AG04449 (cell line): ENCODE measurements around the gene KCNN3.

Experiments used
- CTCF ChIA-PET: fragments of 350-600 bp; formaldehyde crosslinking; extraction: SDS; loops from one replicate; lab custom pipeline; 2021; ENCODE audit warnings: antibody characterized with exemption; lab: Yijun Ruan, JAX
- POLR2A ChIA-PET: fragments of 400-600, 350-600 bp; formaldehyde crosslinking; extraction: SDS; loops from one replicate; lab custom pipeline; 2020; ENCODE audit warnings: antibody characterized with exemption, inconsistent platforms; lab: Yijun Ruan, JAX
- DNase-seq: peaks from one replicate; pipeline ENCODE4 v3.0.0-alpha.2; 2010; ENCODE audit warnings: low read depth, low spot score
- H3K4me3 ChIP-seq: 2 replicates; pipeline ENCODE4 v1.5.1; 2011; ENCODE audit warnings: low read depth, mild to moderate bottlenecking, control low read depth, low read length
- TF ChIP-seq, protein P1 (sequence below): IDR thresholded peaks from one replicate; pipeline ENCODE4 v1.5.1; 2011; ENCODE audit warnings: mild to moderate bottlenecking, moderate library complexity, low read length, control low read depth, inconsistent platforms; ENCODE audit not compliant: insufficient read depth; ENCODE audit errors: missing control alignments

The KCNN3 gene

DNA sequence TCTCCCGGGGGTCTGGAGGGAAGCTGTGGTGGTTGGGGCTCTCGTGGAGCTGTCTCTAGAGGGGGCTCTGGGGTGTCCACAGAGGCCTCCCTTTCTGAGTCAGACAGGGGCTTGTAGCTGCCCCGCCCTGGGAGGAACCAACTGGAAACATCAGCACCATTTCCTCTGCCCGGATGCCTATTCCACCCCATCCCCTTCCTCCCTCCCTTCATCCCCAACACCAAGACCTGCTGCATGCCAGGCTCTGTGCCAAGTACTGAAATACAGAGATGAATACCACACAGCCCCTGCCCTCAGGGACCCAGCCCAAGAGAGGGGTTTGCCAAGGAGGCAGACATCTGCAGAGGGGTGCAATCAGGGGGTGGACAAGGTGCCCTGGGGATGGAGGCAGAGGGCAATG, 136.5 kb downstream of the KCNN3 start:
- TF ChIP-seq, protein P1, sequence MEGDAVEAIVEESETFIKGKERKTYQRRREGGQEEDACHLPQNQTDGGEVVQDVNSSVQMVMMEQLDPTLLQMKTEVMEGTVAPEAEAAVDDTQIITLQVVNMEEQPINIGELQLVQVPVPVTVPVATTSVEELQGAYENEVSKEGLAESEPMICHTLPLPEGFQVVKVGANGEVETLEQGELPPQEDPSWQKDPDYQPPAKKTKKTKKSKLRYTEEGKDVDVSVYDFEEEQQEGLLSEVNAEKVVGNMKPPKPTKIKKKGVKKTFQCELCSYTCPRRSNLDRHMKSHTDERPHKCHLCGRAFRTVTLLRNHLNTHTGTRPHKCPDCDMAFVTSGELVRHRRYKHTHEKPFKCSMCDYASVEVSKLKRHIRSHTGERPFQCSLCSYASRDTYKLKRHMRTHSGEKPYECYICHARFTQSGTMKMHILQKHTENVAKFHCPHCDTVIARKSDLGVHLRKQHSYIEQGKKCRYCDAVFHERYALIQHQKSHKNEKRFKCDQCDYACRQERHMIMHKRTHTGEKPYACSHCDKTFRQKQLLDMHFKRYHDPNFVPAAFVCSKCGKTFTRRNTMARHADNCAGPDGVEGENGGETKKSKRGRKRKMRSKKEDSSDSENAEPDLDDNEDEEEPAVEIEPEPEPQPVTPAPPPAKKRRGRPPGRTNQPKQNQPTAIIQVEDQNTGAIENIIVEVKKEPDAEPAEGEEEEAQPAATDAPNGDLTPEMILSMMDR: no peak
- POLR2A ChIA-PET: no interaction called here
- no peak for DNase-seq
- H3K4me3 ChIP-seq: no peak overlapping the region
- CTCF ChIA-PET: interaction anchor here (0.7 kb wide), 1 partner anchor 10 kb away, joined by 3 read pairs; no protein-coding TSS in a partner anchor

DNA sequence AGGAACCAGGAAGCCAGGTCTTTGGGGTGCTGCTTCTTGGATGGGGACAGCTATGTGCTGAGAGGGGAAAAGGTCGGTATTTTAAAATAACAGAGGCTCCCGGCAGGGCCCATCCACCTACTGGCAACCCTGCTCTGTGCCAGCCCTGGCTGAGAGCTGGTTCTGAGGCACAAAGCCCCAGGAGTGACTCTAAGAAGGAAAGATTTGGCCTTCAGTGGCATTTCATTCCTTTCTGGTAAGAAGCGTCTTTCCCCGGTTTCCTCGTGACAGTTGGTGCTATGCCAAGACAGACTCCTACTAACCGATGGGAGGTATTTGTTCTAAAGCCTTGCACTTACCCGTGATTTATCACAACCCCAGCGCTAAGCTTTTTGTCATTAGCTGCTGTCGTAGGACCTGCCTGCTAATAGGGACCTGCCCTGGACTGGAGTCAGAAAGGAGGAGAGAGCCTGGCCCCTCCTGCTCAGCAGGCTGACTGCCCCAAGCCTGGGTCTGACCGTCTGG, 139.0 kb downstream of the KCNN3 start:
- CTCF ChIA-PET: interaction anchor here (1.6 kb wide), 1 partner anchor 171 kb away, joined by 5 read pairs; no protein-coding TSS in a partner anchor
- no peak overlapping the region for H3K4me3 ChIP-seq
- TF ChIP-seq, protein P1: no peak
- no peak for DNase-seq
- POLR2A ChIA-PET: no interaction called here

DNA sequence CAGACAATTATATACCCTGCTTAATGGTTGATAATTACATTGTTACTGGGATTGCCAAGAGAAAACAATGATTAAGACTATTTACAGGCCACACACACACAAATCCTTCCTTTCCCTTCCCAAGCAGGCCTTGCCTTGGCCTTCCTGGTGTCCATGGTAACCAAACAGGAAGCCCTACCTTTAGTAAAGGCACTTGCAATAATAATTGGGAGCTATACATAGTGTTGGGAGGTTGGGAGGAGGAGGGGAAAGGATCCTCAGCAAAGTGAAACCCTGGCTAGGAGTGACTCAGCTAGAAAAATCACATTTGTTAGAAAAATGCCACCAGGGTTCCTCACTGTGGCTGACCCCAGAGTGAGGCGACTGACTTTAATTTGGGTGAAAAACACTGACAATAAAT, 139.8 kb downstream of the KCNN3 start:
- TF ChIP-seq, protein P1: no peak
- ChIA-PET POLR2A (interaction anchor here (0.6 kb wide), 1 partner anchor 19 kb away, joined by 3 read pairs; no protein-coding TSS in a partner anchor), CTCF (interaction anchor here (0.7 to 1.8 kb wide), 4 partner anchors 10 to 170 kb away, joined by 3 to 6 read pairs (median 4); no protein-coding TSS in a partner anchor)
- DNase-seq: no peak
- no peak overlapping the region for H3K4me3 ChIP-seq

DNA sequence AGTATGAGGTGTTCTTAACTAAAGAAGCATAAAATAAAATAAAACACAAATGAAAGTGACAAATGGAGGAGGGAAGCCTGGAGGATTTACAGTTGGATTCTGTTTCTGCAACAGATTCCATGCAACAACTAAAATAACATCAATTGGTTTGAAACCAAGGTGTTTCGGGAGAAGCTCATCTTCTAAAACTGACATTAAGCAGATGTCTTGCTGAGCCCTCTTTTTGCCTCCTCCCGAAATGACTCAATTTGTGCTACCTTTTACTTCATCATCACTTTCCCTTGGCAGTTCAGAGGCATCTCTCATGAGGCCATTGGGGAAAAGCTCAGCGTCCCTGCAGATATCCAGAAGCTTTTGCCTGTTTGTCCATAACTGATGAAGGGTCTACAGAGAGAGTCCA, 140.5 kb downstream of the KCNN3 start:
- DNase-seq: no peak
- ChIA-PET CTCF (interaction anchor here (0.7 to 1.8 kb wide), 4 partner anchors 9 to 170 kb away, joined by 3 to 6 read pairs (median 4); no protein-coding TSS in a partner anchor), POLR2A (no interaction called here)
- TF ChIP-seq, protein P1: no peak
- no peak overlapping the region for H3K4me3 ChIP-seq

DNA sequence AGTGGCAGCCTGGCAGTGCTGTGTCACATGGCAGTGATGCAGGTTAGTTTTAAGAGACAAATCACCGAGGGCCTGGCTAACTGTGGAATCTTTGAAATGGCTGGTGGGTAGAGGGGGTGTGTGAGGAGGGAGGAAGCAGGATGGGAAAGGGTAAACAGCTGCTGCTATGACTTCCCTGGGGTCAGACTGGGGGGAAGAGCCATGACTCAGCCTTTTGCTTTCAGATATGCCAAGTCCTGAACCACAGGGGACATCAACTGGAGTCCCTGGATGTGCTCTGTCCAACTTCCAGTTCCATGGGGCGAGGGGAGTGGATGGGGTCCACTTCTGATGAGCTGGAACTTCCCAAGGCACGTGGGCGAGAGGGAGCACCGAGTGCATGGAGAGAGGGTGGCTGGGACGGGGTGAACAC, 141.0 kb downstream of the KCNN3 start:
- TF ChIP-seq, protein P1: no peak
- no peak for DNase-seq
- ChIA-PET POLR2A (no interaction called here), CTCF (interaction anchor here (1.8 kb wide), 1 partner anchor 60 kb away, joined by 6 read pairs; no protein-coding TSS in a partner anchor)
- H3K4me3 ChIP-seq: no peak overlapping the region

DNA sequence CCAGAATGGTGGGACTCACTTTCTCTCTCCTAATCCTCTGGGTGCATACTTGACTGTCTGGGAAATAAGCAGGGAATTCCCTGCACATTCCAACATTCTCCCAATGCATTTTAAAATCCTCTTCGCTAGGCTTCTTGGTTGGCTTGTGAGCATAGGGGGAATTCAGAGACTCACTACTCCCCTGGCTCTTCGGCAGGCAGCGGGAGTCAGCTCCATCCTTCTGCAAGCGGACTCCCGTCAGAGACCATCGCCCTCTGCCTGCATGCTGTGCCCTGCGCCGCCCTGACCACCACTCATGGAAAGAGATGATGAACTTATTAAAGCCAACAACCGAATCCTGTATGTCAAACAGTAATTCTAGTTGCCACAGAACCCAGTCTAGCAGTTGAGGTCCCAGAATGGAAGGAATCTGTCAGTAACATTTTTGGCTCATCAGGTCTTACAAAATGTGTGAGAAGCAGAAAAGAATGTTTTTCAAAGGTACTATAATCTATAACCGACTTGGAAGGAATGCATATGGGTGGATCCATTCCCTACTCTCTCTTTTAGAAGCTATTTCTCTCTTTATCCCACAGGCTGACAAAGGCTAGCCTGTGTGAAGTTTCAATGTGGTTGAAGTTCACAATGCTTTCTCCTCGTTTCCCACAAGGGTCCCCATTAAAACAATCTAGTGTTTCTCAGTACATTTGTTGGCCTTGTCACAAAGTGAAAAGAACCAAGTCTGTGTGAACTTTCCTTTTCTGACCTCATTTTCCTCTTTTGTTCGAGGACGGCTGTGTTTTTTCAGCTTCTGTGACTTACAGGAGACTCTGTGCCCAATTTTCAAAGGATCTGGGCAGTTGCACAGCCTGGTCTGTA, 143.0 kb downstream of the KCNN3 start:
- POLR2A ChIA-PET: no interaction called here
- DNase-seq: no peak
- CTCF ChIA-PET: interaction anchor here (0.7 kb wide), 1 partner anchor 49 kb away, joined by 3 read pairs; no protein-coding TSS in a partner anchor
- TF ChIP-seq, protein P1: no peak
- H3K4me3 ChIP-seq: no peak overlapping the region
